NCI-H1105 treated with DMSO at 0.1 percent for 48 hours (cell line): Measurements from ENCODE around the gene EIF3C.
"Not testable (repeated sequence)": the region's sequence is repeated elsewhere in the genome, so short reads cannot be mapped to it uniquely, and the experiment has no call there.

ENCODE experiments used
- DNase-seq: peaks from one replicate; lab custom pipeline; 2025; lab: John Stamatoyannopoulos, UW

EIF3C gene

GRCh38 chr16:28750469-28751067, 39.3 kb downstream of the EIF3C start:
- not testable (repeated sequence) for DNase-seq

- not testable (repeated sequence) for DNase-seq
Observed at GRCh38 chr16:28751487-28751886, 40.2 kb downstream of the EIF3C start, which contains the start of gene NPIPB9. Gene NPIPB9 (plus strand): TSS chr16:28751787.

DNA sequence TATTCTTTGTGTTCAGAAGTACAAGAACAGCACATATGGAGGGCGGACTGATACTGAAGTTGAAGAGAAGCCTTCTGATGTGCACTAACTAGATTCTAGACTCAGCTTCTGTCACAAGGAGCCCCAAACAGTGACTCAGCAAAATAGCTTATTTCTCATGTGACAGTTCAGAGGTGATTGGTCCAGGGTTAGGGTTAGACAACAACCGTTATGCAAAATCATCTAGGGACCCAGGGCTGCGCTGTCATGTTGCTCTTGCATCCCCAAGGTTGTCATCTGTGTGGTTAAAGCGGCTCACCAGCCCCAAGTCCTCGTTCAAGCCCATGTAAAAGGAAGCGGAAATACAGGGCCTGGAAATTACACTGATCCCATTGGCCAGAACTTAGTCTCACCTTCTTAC, 70.4 kb downstream of the EIF3C start:
- DNase-seq = not testable (repeated sequence)

DNA sequence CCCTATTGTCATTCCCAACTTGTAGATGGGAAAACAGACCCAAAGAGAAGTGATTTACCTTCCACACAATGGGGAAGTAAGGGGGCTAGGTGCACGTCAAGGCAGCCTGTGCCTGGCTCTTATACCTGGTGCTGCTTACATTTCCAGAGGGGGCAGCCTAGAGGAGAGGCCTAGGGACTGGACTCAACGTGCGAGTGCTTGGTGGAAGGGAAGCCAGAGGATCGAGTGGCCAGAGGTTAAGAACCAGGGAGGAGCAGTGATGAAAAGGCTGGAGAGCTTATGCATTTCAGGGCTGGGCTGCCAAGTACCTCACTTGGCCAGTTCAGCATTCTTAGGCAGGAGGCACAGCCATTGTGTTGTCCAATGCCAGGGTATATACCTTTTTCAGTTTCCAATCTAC, 71.1 kb downstream of the EIF3C start:
- DNase-seq = not testable (repeated sequence)
